ENCODE measurements around the gene TEX26.

Gene TEX26

GRCh38 chr13:31018511-31018910 is 86.1 kb downstream of the TEX26 start:
- no peak for DNase-seq (ENCODE audit: low read depth in 1 of 2, low spot score in 1 of 2)
- peak; percentile 13 for TF ChIP-seq REST (IDR thresholded peaks at IDR 0.05; ENCODE audit: insufficient replicate concordance, low read depth)
- no peak for TF ChIP-seq CTCF (IDR thresholded peaks at IDR 0.05; ENCODE audit: insufficient read depth, low read length)
- no peak for TF ChIP-seq POLR2AphosphoS5 (IDR thresholded peaks at IDR 0.05; ENCODE audit: low read depth)
- Histone ChIP-seq H3K27ac (replicated peaks) (no peak overlapping the region), H3K27me3 (ENCODE audit: insufficient read depth, poor library complexity, severe bottlenecking) (peaks cover 24% of the 10 kb centered on the region), H3K4me3 (replicated peaks; ENCODE audit: insufficient read depth, low read length) (no peak overlapping the region)

GRCh38 chr13:31020996-31021395 is 88.5 kb downstream of the TEX26 start:
- no peak for DNase-seq (ENCODE audit: low read depth in 1 of 2, low spot score in 1 of 2)
- TF ChIP-seq REST (IDR thresholded peaks at IDR 0.05; ENCODE audit: insufficient replicate concordance, low read depth), result no peak
- no peak for TF ChIP-seq POLR2AphosphoS5 (IDR thresholded peaks at IDR 0.05; ENCODE audit: low read depth)
- no peak for TF ChIP-seq SPI1 (IDR thresholded peaks at IDR 0.05; ENCODE audit: borderline replicate concordance, low read depth)
- TF ChIP-seq GABPA (IDR thresholded peaks at IDR 0.05; ENCODE audit: low read depth), result no peak
- no peak for TF ChIP-seq CTCF (IDR thresholded peaks at IDR 0.05; ENCODE audit: insufficient read depth, low read length)

GRCh38 chr13:31022288-31022895 is 89.9 kb downstream of the TEX26 start:
- H3K27me3 ChIP-seq (ENCODE audit: insufficient read depth, poor library complexity, severe bottlenecking), result peaks cover 21% of the 10 kb centered on the region
- TF ChIP-seq REST (IDR thresholded peaks at IDR 0.05; ENCODE audit: insufficient replicate concordance, low read depth), result no peak
- TF ChIP-seq POLR2AphosphoS5 (IDR thresholded peaks at IDR 0.05; ENCODE audit: low read depth), result no peak
- DNase-seq (ENCODE audit: low read depth in 1 of 2, low spot score in 1 of 2), result no peak
- H3K4me3 ChIP-seq (replicated peaks; ENCODE audit: insufficient read depth, low read length), result no peak overlapping the region
- no peak overlapping the region for H3K27ac ChIP-seq (replicated peaks)

More at GRCh38 chr13:31020996-31021395, 88.5 kb downstream of the TEX26 start:
- H3K4me3 ChIP-seq (replicated peaks; ENCODE audit: insufficient read depth, low read length), result no peak overlapping the region
- peaks cover 21% of the 10 kb centered on the region for H3K27me3 ChIP-seq (ENCODE audit: insufficient read depth, poor library complexity, severe bottlenecking)
- no peak overlapping the region for H3K27ac ChIP-seq (replicated peaks)

Data from HL-60 (cell line).